Endothelial cell of umbilical vein (primary cell): ENCODE results near the gene FBXW7. TPM values are rescaled to one million over a fixed set of nuclear protein-coding genes. Genes with fewer than 3 reads are reported as not detected.

Source experiments
- BruUV-seq: library from RNA; stranded (reverse); fragments of 400-500 nt; replicated peaks from 2 replicates; lab custom pipeline; 2021; lab: Mats Ljungman, UMichigan
- CTCF ChIA-PET: fragments of 300-600, 350-600 bp; sonication (Branson Sonifier 250); formaldehyde crosslinking; loops from one replicate; lab custom pipeline; 2021; ENCODE audit warnings: antibody characterized with exemption, inconsistent platforms; lab: Charles Lee
- POLR2A ChIA-PET: fragments of 300-600, 350-600 bp; sonication (Branson Sonifier 250); formaldehyde crosslinking; loops from one replicate; lab custom pipeline; 2021; ENCODE audit warnings: antibody characterized with exemption, inconsistent platforms; lab: Charles Lee
- DNase-seq: peaks from one replicate; pipeline ENCODE4 v3.0.0-alpha.2; 2011; ENCODE audit warnings: low read depth, low spot score
- FAIRE-seq: peaks from 2 replicates; lab custom pipeline; 2011; peaks lifted over from hg19 to GRCh38; lab: Jason Lieb, UNC
- H2AFZ ChIP-seq: 2 replicates; pipeline ENCODE4 v1.6.0; 2012; ENCODE audit warnings: low read depth, low read length, control low read depth, inconsistent platforms
- H3K27ac ChIP-seq: 2 replicates; pipeline ENCODE4 v1.5.1; 2011; ENCODE audit warnings: low read depth, mild to moderate bottlenecking, control low read depth, low read length, moderate library complexity; ENCODE audit not compliant: insufficient read depth
- H3K27me3 ChIP-seq, 2 experiments: 2 replicates each; pipeline versions ENCODE4 v1.6.0 to v1.6.1; 2011; ENCODE audit warnings: low read length in 2 of 2, mixed read lengths in 1 of 2; ENCODE audit not compliant: control insufficient read depth in 2 of 2, insufficient read depth in 2 of 2
- H3K36me3 ChIP-seq, 2 experiments: 2 replicates in 1 of 2; 3 replicates in 1 of 2; pipeline ENCODE4 v1.5.1; 2011; ENCODE audit warnings: low read length in 2 of 2, mild to moderate bottlenecking in 1 of 2, moderate library complexity in 1 of 2; ENCODE audit not compliant: control insufficient read depth in 2 of 2, insufficient read depth in 2 of 2; ENCODE audit errors: extremely low read depth in 1 of 2
- H3K4me1 ChIP-seq: 3 replicates; pipeline ENCODE4 v1.5.1; 2011; ENCODE audit warnings: mild to moderate bottlenecking, low read length; ENCODE audit not compliant: control insufficient read depth, insufficient read depth; ENCODE audit errors: extremely low read depth
- H3K4me2 ChIP-seq: 2 replicates; pipeline ENCODE4 v1.6.1; 2011; ENCODE audit warnings: low read length, control low read depth, mixed read lengths; ENCODE audit not compliant: insufficient read depth
- H3K4me3 ChIP-seq, 3 experiments: fragments of 200-600 bp in 1 of 3; sonication (generic), shearing (Covaris generic) in 1 of 3; replicated peaks in 1 of 3; 2 replicates each; pipeline ENCODE4 v1.5.1; 2011 to 2016; ENCODE audit warnings: control low read depth in 3 of 3, low read length in 3 of 3, mild to moderate bottlenecking in 2 of 3, inconsistent platforms in 1 of 3, low read depth in 1 of 3, moderate library complexity in 1 of 3; ENCODE audit not compliant: insufficient read depth in 1 of 3
- H3K79me2 ChIP-seq: 2 replicates; pipeline ENCODE4 v1.6.0; 2012; ENCODE audit warnings: low read length, inconsistent platforms; ENCODE audit not compliant: control insufficient read depth, insufficient read depth
- H3K9ac ChIP-seq: replicated peaks from 2 replicates; pipeline ENCODE3; 2011; ENCODE audit warnings: low read length, control low read depth; ENCODE audit not compliant: insufficient read depth; ENCODE audit errors: extremely low read depth
- H3K9me1 ChIP-seq: replicated peaks from 3 replicates; pipeline ENCODE4 v1.6.0; 2011; ENCODE audit warnings: mild to moderate bottlenecking, low read length; ENCODE audit not compliant: control insufficient read depth, insufficient read depth; ENCODE audit errors: extremely low read depth
- H3K9me3 ChIP-seq: replicated peaks from 2 replicates; pipeline ENCODE4 v1.5.1; 2012; ENCODE audit warnings: low read length, inconsistent platforms; ENCODE audit not compliant: control insufficient read depth, insufficient read depth
- H4K20me1 ChIP-seq: replicated peaks from 2 replicates; pipeline ENCODE3; 2011; ENCODE audit warnings: mild to moderate bottlenecking, low read length; ENCODE audit not compliant: control insufficient read depth, insufficient read depth; ENCODE audit errors: extremely low read depth
- CTCF ChIP-seq, 2 donors: IDR thresholded peaks; 1 replicate in 1 of 2; 2 replicates in 1 of 2; pipeline ENCODE4 v1.5.1; 2011; ENCODE audit warnings: low read length in 2 of 2, mild to moderate bottlenecking in 2 of 2, moderate library complexity in 2 of 2, control low read depth in 1 of 2, inconsistent platforms in 1 of 2, low read depth in 1 of 2; ENCODE audit not compliant: insufficient read depth in 1 of 2; ENCODE audit errors: extremely low read depth in 1 of 2
- EZH2 ChIP-seq: IDR thresholded peaks from 2 replicates; pipeline ENCODE4 v1.6.1; 2012; ENCODE audit warnings: borderline replicate concordance, low read depth, mild to moderate bottlenecking, moderate library complexity, low read length, inconsistent platforms; ENCODE audit not compliant: severe bottlenecking
- FOS ChIP-seq: IDR thresholded peaks from 2 replicates; pipeline ENCODE4 v1.6.1; 2011; ENCODE audit warnings: mild to moderate bottlenecking, low read length, moderate library complexity, borderline replicate concordance; ENCODE audit not compliant: insufficient read depth
- GATA2 ChIP-seq: IDR thresholded peaks from 2 replicates; pipeline ENCODE4 v1.7.0; 2011; ENCODE audit warnings: low read depth, mild to moderate bottlenecking, moderate library complexity, mixed read lengths, low read length; ENCODE audit not compliant: insufficient read length, insufficient read depth
- JUN ChIP-seq: IDR thresholded peaks from 2 replicates; pipeline ENCODE4 v1.6.1; 2011; ENCODE audit warnings: borderline replicate concordance, low read depth; ENCODE audit not compliant: insufficient read length, insufficient read depth
- MYC ChIP-seq: IDR thresholded peaks from one replicate; pipeline ENCODE4 v1.6.1; 2011; ENCODE audit warnings: mild to moderate bottlenecking, low read depth, low read length
- POLR2A ChIP-seq: IDR thresholded peaks from 2 replicates; pipeline ENCODE4 v1.6.1; 2012; ENCODE audit warnings: low read depth, mild to moderate bottlenecking, control low read depth, low read length
- POLR2AphosphoS5 ChIP-seq: IDR thresholded peaks from 2 replicates; pipeline ENCODE4 v1.6.1; 2012; ENCODE audit warnings: low read depth, mild to moderate bottlenecking, control low read depth, low read length, moderate library complexity; ENCODE audit not compliant: insufficient read depth
- dilution Hi-C: fragments of 300-500 bp; cut with MboI; formaldehyde crosslinking; loops from one replicate; pipeline ENCODE4 v1.15.0; 2019; ENCODE audit warnings: low sequenced_read_pairs; ENCODE audit not compliant: extremely low pct_ligation_motif_present
- intact Hi-C: fragments of 100-400 bp; cut with micrococcal nuclease; formaldehyde crosslinking; loops from one replicate; pipeline ENCODE4 v1.10.0; 2022
- polyA plus RNA-seq, 4 experiments: library from polyadenylated mRNA; depleted of rRNA in 3 of 4; stranded (reverse) in 3 of 4; unstranded in 1 of 4; fragments of >200 nt; gene quantifications; 2 replicates each; pipeline versions ENCODE4 v1.2.1 to v1.2.3, GENCODE V29; 2011 to 2012; ENCODE audit warnings: missing spikeins in 1 of 4
- total RNA-seq: library from RNA; stranded (reverse); gene quantifications from 2 replicates; pipeline ENCODE4 v1.2.3, GENCODE V29; 2021
- TF ChIP-seq, protein P1 (sequence below): IDR thresholded peaks from 2 replicates; pipeline ENCODE4 v1.6.1; 2011; ENCODE audit not compliant: insufficient read depth, insufficient read length

FBXW7 gene
- total and polyA plus RNA-seq, 2 donors (not counting 3 experiments of a cell fraction or from before 2014, with no cell fraction given), result 7.0 to 28.1 TPM

GRCh38 chr4:152277333-152277732 lies 258.6 kb downstream of the FBXW7 start:
- dilution Hi-C loops, result no loop called here
- no peak overlapping the region for H3K9ac ChIP-seq
- no peaks in the 10 kb centered on the region for H4K20me1 ChIP-seq
- H2AFZ ChIP-seq, result no peak overlapping the region
- ChIA-PET CTCF (interaction anchor here (0.9 to 2.0 kb wide), 4 partner anchors 8 to 48 kb away, joined by 3 to 6 read pairs (median 5); no protein-coding TSS in a partner anchor), POLR2A (no interaction called here)
- FAIRE-seq (no peak), DNase-seq (no peak)
- H3K27me3 ChIP-seq, result peaks cover 0 to 2% of the 10 kb centered on the region in 2 experiments
- no peaks in the 10 kb centered on the region for H3K79me2 ChIP-seq
- no peak overlapping the region for H3K4me3 ChIP-seq
- H3K4me2 ChIP-seq, result no peak overlapping the region
- H3K4me1 ChIP-seq, result no peaks in the 10 kb centered on the region
- no TSS peak for BruUV-seq
- no peaks in the 10 kb centered on the region for H3K36me3 ChIP-seq
- TF ChIP-seq GATA2 (no peak), POLR2AphosphoS5 (no peak), JUN (no peak), MYC (no peak), POLR2A (no peak)
- TF ChIP-seq, protein P1, sequence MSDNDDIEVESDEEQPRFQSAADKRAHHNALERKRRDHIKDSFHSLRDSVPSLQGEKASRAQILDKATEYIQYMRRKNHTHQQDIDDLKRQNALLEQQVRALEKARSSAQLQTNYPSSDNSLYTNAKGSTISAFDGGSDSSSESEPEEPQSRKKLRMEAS, result no peak
- intact Hi-C loops, result no loop called here
- no peaks in the 10 kb centered on the region for H3K9me3 ChIP-seq
- no peaks in the 10 kb centered on the region for H3K9me1 ChIP-seq
- no peak overlapping the region for H3K27ac ChIP-seq

GRCh38 chr4:152273343-152273742 lies 262.5 kb downstream of the FBXW7 start:
- POLR2A ChIA-PET, result no interaction called here
- Histone ChIP-seq H3K27ac (no peak overlapping the region), H3K36me3 (no peaks in the 10 kb centered on the region), H3K27me3 (peaks cover 0 to 2% of the 10 kb centered on the region in 2 experiments), H3K4me2 (no peak overlapping the region), H3K4me1 (no peaks in the 10 kb centered on the region), H3K79me2 (no peaks in the 10 kb centered on the region), H3K4me3 (no peak overlapping the region), H3K9me3 (no peaks in the 10 kb centered on the region), H4K20me1 (no peaks in the 10 kb centered on the region), H3K9me1 (no peaks in the 10 kb centered on the region), H2AFZ (no peak overlapping the region), H3K9ac (no peak overlapping the region)
- TF ChIP-seq, protein P1, result no peak
- TF ChIP-seq CTCF (IDR thresholded peaks at IDR 0.05; ENCODE audit: extremely low read depth in 1 of 2, insufficient read depth in 1 of 2, low read depth in 1 of 2, low read length in 2 of 2) (no peak), MYC (no peak), FOS (no peak), GATA2 (no peak), POLR2AphosphoS5 (no peak), POLR2A (no peak), JUN (no peak), EZH2 (no peak)
- FAIRE-seq (no peak), DNase-seq (no peak)
- CTCF ChIA-PET, result no interaction called here
- dilution Hi-C loops (no loop called here), intact Hi-C loops (no loop called here)
- BruUV-seq, result no TSS peak
